NCI-H2107 treated with DMSO at 0.1 percent for 48 hours (cell line): ENCODE data around the gene TMEM190.
"Not testable (repeated sequence)": the region's sequence is repeated elsewhere in the genome, so short reads cannot be mapped to it uniquely, and the experiment has no call there.

ENCODE experiments used
- DNase-seq: peaks from one replicate; lab custom pipeline; 2025; ENCODE audit not compliant: unreplicated experiment; lab: John Stamatoyannopoulos, UW

Gene TMEM190

GRCh38 chr19:55376241-55376933 lies at the start of gene TMEM190:
Gene TMEM190 (plus strand): TSS chr19:55376826. CDS start chr19:55376854, 28 bp downstream.
- DNase-seq = no peak

- DNase-seq = not testable (repeated sequence)
These were observed 47.8 kb upstream of the TMEM190 start for GRCh38 chr19:55328774-55329318.

GRCh38 chr19:55329791-55330190 lies 46.8 kb upstream of the TMEM190 start:
- not testable (repeated sequence) for DNase-seq

- DNase-seq = no peak
These were observed 42.8 kb upstream of the TMEM190 start for GRCh38 chr19:55333870-55334269.

GRCh38 chr19:55336101-55336500 lies 40.5 kb upstream of the TMEM190 start:
- DNase-seq = no peak

GRCh38 chr19:55339105-55339888 lies 37.3 kb upstream of the TMEM190 start, which contains the start of gene KMT5C:
Gene KMT5C (plus strand): TSS chr19:55339876. CDS start chr19:55341937, 2,061 bp downstream.
- peak; percentile 99 for DNase-seq

- no peak for DNase-seq
These were observed 36.5 kb upstream of the TMEM190 start for GRCh38 chr19:55339889-55340783.

- peak; percentile 80 for DNase-seq
These were observed 35.9 kb upstream of the TMEM190 start for GRCh38 chr19:55340784-55341147.

GRCh38 chr19:55341171-55341588 lies 35.4 kb upstream of the TMEM190 start:
- peak; percentile 83 for DNase-seq

GRCh38 chr19:55341595-55342531 lies 34.8 kb upstream of the TMEM190 start:
- no peak for DNase-seq

GRCh38 chr19:55344444-55344843 lies 32.2 kb upstream of the TMEM190 start:
- no peak for DNase-seq

GRCh38 chr19:55345101-55345817 lies 31.4 kb upstream of the TMEM190 start:
- DNase-seq = no peak

GRCh38 chr19:55345818-55346724 lies 30.6 kb upstream of the TMEM190 start:
- DNase-seq = no peak

- no peak for DNase-seq
These were observed 29.7 kb upstream of the TMEM190 start for GRCh38 chr19:55346725-55347441.

GRCh38 chr19:55347442-55348009 lies 29.1 kb upstream of the TMEM190 start:
- DNase-seq = no peak

- no peak for DNase-seq
These were observed 28.1 kb upstream of the TMEM190 start for GRCh38 chr19:55348317-55349034.
